ENCODE measurements around the gene FRMPD1. TPM values are rescaled to one million over a fixed set of nuclear protein-coding genes. Genes with fewer than 3 reads are reported as not detected.
"Not testable (repeated sequence)": the region's sequence is repeated elsewhere in the genome, so short reads cannot be mapped to it uniquely, and the experiment has no call there.

The FRMPD1 gene
- total RNA-seq, 1 donor from 2014 or later: 1.9 TPM

DNA sequence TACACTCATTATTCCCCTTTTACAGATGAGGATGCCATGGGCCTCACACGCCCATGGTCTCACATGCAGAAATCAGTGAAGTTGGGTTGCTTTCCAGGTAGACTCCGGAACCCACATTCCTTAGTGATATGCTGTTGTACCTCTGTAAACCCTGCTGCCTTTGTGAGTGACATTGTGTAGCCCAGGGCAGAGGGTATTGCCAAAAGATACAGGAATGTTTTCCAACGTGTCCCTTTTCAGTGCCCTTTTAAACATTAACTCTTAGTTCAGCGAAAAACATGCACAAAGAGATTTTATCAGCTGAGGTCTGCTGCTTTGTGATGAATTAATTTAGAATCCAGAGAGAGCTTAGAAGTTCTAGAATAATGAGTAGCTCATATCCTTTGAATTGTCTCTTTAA, 64.5 kb downstream of the FRMPD1 start:
- ATAC-seq (no peak), DNase-seq (ENCODE audit: missing footprints) (no peak)
- intact Hi-C loops (cut with DNase I): no loop called here

DNA sequence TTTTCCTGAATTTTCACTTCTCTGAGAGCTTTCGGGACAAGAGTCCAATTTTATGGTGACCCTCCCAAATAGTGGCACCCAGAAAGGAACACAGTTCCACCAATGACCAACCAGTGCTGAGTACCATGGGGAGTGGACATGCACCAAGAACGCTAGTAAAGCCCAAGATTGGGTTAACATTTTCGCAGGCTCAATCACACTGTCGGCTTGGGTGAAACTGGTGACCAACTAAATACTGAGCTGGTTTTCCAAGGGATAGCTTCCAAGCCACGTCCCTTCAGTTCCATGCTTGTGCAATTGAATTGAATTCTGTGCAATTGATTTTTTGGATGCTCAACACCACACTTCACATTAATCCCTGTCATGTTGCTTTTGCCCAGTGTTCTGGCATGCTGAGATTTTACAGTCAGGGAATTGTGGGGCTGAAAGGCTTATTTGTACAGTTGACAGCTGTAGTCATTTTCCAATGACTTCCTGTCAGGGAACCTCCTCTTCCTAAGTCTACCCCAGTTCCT, 65.3 kb downstream of the FRMPD1 start:
- ATAC-seq: no peak
- intact Hi-C loops (cut with DNase I): no loop called here
- DNase-seq (ENCODE audit: missing footprints): no peak

DNA sequence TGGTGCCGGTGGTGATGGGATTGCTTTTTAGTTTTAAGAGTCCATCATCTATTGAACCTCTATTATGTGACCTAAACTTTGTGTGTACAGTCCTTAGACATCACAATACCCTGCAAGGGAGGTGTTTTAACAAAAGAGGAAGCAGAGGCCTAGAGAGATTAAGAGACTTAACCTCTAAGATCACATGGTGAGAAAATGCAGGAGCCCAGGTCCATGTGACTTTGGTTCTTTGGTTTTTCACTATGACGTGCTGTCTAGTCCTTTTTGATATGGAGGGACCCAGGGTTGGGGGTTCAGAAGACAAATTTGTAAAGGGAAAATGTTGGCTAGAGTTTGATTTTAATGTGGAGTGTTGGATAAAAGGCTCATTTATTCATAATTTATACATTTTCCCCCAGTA, 68.8 kb downstream of the FRMPD1 start:
- DNase-seq (ENCODE audit: missing footprints) (no peak), ATAC-seq (no peak)
- intact Hi-C loops (cut with DNase I): no loop called here

DNA sequence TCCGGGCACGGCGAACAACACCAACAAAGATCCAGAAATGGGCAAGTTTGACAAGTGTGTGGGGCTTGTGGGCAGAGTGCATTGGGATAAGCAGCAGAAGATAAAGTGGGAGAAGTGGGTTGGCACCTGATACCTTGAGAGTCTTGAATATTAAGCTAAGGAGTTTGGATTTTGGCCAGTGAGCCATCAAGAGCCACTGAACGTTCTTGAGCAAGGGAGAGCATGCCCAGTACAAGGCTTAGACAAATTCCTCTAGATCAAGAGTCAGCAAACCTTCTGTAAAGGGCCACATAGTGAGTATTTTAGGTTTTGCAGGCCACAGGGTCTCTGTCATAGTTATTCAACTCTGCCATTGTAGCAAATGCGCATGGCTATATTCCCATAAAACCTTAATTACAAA, 76.3 kb downstream of the FRMPD1 start:
- intact Hi-C loops (cut with DNase I): no loop called here
- DNase-seq (ENCODE audit: missing footprints): no peak
- ATAC-seq: no peak

DNA sequence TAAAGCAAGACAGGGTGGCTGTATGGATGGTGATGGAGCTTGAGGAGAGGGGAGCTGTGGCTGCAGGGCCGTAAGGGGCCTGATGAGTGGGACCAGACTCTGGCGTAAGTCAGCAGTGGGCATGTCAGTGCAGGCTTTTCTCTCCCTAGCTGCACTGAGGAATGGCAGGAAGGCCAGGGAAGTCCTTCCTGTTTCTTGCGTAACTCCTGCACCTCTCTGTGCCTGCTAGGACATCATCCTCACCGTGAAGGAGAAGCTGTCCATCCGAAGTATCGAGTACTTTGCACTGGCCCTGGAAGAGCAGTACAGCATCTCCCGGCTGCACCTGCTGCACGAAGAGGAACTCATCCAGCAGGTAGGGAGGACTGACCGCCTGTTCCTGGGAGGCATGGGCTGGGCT, 78.7 kb downstream of the FRMPD1 start:
- DNase-seq (ENCODE audit: missing footprints) (no peak), ATAC-seq (no peak)
- intact Hi-C loops (cut with DNase I): no loop called here

DNA sequence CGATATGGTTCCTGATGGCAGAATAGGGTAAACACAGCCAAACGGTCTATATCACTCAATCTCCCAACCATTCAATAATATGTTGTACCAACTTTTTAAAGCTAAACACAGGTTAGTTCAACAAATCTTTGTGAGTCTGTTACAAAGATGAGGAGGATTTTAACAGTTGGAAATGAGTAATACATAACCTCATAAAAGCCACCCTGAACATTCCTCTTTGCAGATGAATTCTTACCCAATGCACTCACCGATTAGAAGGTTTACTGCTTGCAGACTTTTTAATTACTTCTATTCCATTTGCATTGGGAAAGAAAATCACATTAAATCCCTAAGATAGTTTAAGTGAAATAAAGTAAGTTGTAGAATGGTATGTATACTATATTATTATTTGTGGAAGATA, 79.5 kb downstream of the FRMPD1 start:
- intact Hi-C loops (cut with DNase I): no loop called here
- ATAC-seq (no peak), DNase-seq (ENCODE audit: missing footprints) (no peak)

DNA sequence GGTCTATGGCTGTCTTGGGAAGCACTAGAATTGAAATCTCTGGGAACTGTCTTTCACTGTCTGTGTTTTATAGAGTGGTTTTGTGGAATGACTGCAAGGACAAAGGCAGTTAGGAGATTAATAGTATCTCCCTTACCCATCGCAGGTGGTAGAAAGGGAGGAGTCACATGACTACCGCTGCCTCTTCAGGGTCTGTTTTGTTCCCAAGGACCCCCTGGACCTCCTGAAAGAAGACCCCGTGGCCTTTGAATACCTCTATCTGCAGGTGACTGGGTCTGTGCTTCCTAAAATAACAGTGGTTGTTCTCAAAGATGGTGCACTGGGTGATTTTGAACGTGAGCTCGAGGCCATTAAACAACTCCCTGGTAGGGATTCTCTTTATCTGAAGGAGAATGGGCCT, 80.1 kb downstream of the FRMPD1 start:
- DNase-seq (ENCODE audit: missing footprints) (no peak), ATAC-seq (no peak)
- intact Hi-C loops (cut with DNase I): no loop called here

DNA sequence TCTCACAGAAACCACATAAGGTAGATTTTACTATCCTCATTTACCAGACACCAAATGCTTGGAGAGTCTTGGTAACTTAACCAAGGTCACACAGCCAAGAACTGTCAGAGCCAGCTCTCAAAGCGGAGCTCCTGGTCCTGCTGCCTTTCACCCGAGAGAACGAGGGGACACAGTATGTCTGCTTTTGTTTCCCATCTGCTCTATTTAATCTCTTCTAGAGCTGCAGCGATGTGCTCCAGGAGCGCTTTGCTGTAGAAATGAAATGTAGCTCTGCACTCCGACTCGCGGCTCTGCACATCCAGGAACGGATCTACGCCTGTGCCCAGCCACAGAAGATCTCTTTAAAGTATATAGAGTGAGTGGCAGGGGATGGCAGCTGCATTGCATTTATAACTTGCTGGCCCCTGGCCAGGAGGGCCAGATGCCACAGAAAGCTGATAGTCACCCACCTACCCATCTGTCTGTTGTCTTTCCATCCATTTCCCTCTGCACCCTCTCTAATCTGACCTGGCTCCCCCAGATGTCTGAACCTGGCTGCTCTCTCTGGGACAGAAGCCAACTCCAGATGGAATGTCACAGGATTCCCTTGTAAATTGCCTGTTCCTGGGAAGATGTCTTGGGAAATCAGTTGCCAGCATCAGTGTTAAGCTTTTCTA, 81.5 kb downstream of the FRMPD1 start:
- DNase-seq (ENCODE audit: missing footprints) (no peak), ATAC-seq (no peak)

DNA sequence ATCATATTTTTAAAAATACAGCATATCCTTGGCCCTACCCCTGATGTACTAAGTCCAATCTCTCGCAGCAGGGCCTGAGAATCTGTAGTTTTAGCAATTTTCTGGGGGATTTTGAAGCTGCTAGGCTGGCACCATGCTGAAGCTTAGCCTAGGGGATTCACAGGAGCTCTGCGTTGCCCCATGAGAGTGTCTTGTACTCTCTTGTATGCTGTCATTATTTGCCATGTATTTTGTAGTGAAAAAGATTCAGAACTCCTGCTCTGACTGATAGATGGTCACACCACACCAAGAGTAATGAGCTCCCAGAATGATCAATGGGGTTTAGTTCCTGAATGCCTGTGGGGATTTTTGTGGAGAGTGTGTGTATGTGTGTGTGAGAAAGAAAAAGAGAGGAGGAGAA, 82.2 kb downstream of the FRMPD1 start:
- intact Hi-C loops (cut with DNase I): no loop called here
- no peak for DNase-seq (ENCODE audit: missing footprints)
- ATAC-seq: no peak

More for the DNA sequence above, 81.5 kb downstream of the FRMPD1 start:
- intact Hi-C loops (cut with DNase I): no loop called here

DNA sequence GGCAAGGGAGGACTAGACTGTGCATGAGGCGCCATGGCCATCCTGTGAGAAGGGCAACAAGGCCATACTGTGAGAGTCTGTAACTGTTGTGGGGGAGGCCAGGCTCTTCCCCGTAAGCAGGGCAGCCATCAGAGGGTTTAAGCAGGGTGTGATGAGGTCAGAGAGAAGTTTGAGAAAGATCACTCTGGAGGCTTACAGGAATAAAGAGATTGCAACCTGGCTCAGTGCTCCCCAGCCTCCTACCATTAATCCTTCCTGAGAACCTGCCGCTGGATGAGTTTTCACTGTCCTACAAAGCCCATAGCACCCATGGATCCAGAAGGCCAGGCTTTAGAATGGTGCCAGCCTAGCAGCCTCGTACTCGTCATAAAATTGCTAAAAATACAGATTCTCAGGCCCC, 88.5 kb downstream of the FRMPD1 start:
- intact Hi-C loops (cut with DNase I): no loop called here
- DNase-seq (ENCODE audit: missing footprints): no peak
- no peak for ATAC-seq

DNA sequence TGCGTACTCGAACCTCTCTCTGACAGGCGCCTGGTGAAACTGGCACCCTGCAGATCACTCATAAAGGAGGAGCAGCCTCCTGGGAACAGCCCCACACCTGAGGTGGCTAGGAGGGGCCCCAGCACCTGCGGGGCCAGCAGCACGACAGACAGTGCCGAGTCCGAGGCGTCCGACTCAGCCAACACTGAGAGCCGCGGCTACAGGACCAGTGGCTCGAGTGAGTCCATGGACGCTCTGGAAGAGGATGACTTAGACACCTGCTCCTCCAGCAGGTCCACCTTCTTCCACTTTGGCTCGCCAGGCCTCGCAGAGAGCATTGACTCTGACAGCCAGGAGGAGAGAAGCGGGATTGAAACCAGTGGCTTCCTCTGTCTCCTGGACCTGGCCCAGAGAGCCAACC, 89.4 kb downstream of the FRMPD1 start:
- no peak for ATAC-seq
- DNase-seq (ENCODE audit: missing footprints): no peak
- intact Hi-C loops (cut with DNase I): loop anchor here (10.0 kb wide), 2 partner anchors 165 to 655 kb away; partner anchors contain the start of genes ALDH1B1 and FBXO10

DNA sequence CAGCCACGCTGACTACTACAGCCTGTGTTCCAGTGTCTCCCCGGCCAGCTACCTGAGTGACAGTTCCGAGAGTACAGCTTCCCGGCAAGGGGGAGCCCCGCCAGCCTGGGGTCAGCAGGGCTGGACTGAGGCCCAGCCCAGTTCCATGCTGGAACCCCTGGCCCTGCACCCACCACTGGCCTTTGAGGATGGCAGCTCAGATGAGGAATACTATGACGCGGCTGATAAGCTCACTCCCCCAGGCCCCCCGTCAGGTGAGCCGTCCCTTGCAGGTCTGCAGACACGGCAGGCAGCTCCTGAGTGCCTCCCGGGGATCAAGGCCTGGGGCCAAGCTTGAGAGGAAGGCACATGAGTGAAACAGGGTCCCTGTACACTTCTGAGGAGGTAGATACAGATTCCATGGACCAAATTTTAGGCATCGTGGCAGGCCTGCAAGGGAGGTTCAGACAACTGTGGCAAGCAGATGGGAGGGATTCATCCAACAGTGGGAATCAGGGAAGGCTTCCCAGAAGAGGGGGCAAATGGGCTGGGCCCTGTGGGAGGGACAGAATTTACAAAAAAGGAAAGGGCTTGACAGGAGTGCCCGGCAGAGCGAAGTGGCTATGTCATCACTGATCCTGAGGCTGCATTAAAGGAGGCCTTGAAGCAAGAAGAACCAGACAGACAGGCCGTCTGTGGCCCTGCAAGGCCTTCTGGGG, 90.0 kb downstream of the FRMPD1 start:
- intact Hi-C loops (cut with DNase I): loop anchor here (10.0 kb wide), 2 partner anchors 166 to 654 kb away; partner anchors contain the start of genes ALDH1B1 and FBXO10
- DNase-seq (ENCODE audit: missing footprints) (no peak), ATAC-seq (no peak)

DNA sequence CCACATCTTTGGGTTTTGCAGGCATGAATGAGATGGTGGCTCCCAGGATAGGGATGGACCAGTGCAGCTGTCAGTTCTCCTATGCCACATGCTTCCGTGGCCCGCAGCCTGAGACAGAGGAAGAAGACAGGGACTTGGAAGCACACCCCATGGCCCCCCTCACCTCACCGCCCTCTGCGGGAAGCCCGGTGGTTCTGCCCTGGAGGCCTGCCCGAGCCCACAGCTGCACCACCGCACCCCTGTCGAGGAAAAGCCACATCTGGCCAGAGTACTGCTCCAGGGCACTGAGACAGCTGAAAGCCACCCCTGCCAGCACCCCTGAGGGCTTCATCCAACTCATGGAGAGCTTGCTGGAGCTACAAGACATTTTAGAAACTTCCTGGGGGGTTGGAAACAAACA, 95.2 kb downstream of the FRMPD1 start:
- DNase-seq (ENCODE audit: missing footprints) (no peak), ATAC-seq (no peak)
- intact Hi-C loops (cut with DNase I): loop anchor here (2.0 to 10.0 kb wide), 3 partner anchors 171 to 649 kb away; partner anchors contain the start of genes ALDH1B1 and FBXO10

DNA sequence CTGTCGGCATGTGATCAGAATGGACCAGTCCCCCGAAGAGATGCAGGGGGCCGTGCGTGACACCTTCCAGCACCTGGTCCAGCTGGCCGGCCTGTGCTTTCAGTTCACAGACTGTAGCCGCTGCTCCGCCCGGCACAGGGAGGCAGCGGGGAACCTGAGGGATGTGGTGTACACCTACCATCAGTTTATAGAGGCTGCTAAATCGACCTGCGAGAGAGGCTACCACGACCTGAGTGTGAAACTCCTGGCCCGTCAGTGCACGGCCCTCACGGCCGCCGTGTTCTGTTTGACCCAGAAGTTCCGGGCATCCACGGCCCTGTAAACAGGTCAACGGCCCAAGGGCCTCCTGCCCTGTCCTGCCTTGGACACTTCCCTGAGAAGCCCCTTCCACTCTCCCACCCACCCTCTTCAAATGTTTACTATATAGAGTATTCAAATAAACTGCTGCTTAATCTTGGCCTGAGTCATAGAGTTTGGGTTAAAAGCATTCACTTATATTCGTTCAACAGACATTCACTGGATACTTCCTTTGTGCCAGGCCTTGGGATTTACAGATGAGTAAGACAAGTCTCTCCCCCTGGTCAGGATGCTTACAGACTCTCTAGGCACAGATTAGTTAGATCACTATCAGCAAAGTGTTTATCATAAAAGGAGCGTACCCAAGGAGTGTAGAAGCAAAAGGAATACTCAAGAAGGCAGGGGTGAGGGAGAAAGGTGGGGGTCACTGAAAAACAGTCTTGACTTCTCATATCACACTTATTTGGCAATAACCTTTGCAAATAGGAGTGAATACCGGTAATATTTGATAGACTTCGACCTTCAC, 95.9 kb downstream of the FRMPD1 start:
- no peak for DNase-seq (ENCODE audit: missing footprints)
- intact Hi-C loops (cut with DNase I): loop anchor here (2.0 to 10.0 kb wide), 3 partner anchors 172 to 648 kb away; partner anchors contain the start of genes ALDH1B1 and FBXO10
- no peak for ATAC-seq

DNA sequence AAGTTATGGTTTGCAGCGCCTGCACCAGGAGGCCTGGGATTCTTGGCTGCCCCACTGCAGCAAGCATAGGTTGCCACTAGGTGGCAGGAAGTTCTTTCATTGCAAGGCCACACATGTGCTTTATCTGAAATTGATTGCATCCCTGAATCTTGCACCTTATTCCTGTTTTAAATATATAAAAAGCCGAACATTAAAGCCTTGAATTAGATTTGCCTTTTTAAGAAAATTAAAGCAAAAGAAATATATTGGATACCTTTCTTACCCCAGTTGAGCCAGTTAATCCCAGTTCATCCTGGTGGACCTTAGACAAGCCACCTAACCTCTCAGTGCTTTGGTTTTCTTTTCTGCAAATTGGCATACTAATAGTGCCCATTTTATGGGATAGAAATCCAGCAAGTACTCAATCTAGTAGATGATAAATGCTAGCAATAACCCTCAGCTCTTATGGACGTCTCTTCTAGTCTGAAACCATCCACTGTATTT, 96.6 kb downstream of the FRMPD1 start:
- DNase-seq (ENCODE audit: missing footprints) (no peak), ATAC-seq (peak; percentile 57)
- intact Hi-C loops (cut with DNase I): loop anchor here (2.0 to 10.0 kb wide), 3 partner anchors 173 to 647 kb away; partner anchors contain the start of genes ALDH1B1 and FBXO10

DNA sequence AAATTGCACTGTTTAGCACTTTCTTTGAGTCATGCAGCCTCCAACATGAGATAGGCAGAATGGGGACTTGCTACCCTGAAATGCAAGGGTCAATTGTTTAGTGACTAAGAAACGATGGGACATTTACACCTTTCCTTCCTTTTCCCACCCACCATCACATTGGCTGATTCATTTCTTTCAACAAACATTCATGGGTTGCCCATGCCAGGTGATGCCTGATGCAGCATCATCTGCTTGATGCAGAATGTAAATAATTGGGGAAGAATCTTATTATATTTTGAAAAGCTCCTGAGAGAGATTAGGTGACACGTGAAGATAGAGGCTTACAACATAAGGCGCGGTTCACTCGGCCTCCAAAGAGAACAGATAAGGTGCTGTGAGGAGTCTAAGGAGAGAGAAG, 98.4 kb downstream of the FRMPD1 start:
- DNase-seq (ENCODE audit: missing footprints): no peak
- ATAC-seq: no peak
- intact Hi-C loops (cut with DNase I): loop anchor here (10.0 kb wide), 2 partner anchors 174 to 646 kb away; partner anchors contain the start of genes ALDH1B1 and FBXO10

DNA sequence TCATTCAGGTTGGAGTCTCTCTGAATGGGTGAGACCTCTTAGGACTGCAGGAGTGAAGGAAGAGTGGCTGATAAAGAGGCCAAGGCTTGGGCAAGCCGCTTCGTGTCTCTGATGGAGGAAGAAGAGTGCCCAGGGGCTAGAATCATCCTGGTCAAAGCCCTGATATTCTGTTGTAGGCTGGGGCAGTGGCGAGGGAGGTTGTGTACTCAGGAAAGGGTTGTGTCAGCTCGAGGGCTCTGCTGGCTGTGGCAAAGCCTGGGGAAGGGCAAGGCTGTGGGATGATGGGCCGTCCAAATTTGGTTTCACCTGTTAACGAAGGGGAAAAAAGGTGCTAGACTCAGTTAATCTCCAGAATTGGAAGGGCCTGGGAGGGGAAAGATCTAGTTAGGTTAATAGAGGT, 100.4 kb downstream of the FRMPD1 start:
- DNase-seq (ENCODE audit: missing footprints): no peak
- no peak for ATAC-seq
- intact Hi-C loops (cut with DNase I): no loop called here

DNA sequence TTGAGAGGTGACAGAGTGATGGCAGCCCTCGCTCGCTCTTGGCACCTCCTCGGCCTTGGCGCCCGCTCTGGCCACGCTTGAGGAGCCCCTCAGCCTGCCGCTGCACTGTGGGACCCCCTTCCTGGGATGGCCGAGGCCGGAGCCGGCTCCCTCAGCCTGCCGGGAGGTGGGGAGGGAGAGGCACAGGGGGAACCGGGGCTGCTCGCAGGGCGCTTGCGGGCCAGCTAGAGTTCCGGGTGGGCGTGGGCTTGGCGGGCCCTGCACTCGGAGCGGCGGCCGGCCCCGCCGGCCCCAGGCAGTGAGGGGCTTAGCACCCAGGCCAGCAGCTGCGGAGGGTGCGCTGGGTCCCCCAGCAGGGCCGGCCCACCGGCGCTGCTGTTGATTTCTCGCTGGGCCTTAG, 101.0 kb downstream of the FRMPD1 start:
- DNase-seq (ENCODE audit: missing footprints); intact Hi-C loops (cut with DNase I): not testable (repeated sequence)

DNA sequence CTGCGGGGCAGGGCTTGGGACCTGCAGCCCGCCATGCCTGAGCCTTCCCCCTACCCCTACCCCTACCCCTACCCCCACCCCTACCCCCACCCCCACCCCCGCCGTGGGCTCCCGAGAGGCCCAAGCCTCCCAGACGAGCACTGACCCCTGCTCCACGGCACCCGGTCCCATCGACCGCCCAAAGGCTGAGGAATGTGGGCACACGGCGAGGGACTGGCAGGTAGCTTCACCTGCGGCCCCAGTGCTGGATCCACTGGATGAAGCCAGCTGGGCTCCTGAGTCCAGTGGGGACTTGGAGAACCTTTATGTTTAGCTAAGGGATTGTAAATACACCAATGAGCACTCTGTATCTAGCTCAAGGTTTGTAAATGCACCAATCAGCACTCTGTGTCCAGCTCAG, 101.4 kb downstream of the FRMPD1 start:
- intact Hi-C loops (cut with DNase I); ATAC-seq; DNase-seq (ENCODE audit: missing footprints): not testable (repeated sequence)

More for the DNA sequence above, 101.0 kb downstream of the FRMPD1 start:
- ATAC-seq: not testable (repeated sequence)

All from Right ventricle myocardium inferior (tissue), 1 donor.